ENCODE results near the gene PKD1.

The PKD1 gene

DNA sequence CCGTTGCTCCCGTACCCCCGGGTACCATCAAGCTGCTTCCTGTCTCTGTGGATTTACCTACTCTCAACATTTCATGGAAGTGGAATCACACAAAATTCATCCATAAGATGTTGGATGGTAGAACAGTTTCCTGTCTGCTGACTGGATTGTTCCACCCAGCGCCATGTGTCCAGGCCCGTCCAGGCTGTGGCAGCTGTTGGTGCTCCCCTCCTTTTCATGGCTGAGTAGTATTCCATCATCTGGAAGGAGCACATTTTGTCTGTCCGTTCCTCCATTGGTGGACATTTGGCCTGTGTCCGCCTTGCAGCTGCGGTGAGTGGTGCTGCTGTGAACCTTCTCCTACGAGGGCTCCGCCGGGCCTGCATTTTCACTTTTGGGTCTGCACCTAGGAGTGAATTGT is 69.6 kb downstream of the PKD1 start:
- DNase-seq, result no peak
- in situ Hi-C loops (cut with MboI; ENCODE audit: low pct_unique_long_range_greater_than_20kb, low sequenced_read_pairs), result no loop called here

- DNase-seq, result no peak
- in situ Hi-C loops (cut with MboI; ENCODE audit: low pct_unique_long_range_greater_than_20kb, low sequenced_read_pairs), result no loop called here
These were observed 71.2 kb downstream of the PKD1 start for GRCh38 chr16:2064368-2064945.

- no peak for DNase-seq
- in situ Hi-C loops (cut with MboI; ENCODE audit: low pct_unique_long_range_greater_than_20kb, low sequenced_read_pairs), result no loop called here
These were observed 71.8 kb downstream of the PKD1 start for GRCh38 chr16:2063861-2064260.

DNA sequence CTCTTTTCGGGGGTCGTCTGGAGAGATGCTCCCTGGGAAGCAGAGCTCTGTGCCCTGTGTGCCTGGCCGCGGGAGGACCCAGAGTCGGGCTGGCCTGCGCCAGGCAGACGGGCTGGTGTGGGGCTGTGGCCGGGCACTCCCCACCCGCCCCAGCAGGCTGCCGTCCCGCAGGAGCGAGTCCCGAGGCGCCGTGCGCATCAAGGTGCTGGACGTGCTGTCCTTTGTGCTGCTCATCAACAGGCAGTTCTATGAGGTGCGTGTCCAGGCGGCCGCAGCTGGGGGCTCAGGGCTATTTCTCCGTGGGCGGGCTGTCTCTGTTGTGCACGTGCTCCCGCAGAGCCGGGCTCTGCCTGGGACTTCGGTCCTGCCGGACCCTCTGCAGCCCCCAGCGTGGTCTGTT is 72.9 kb downstream of the PKD1 start:
- in situ Hi-C loops (cut with MboI; ENCODE audit: low pct_unique_long_range_greater_than_20kb, low sequenced_read_pairs), result no loop called here
- no peak for DNase-seq

GRCh38 chr16:2061526-2061925 is 74.2 kb downstream of the PKD1 start:
- in situ Hi-C loops (cut with MboI; ENCODE audit: low pct_unique_long_range_greater_than_20kb, low sequenced_read_pairs), result no loop called here
- no peak for DNase-seq

- in situ Hi-C loops (cut with MboI; ENCODE audit: low pct_unique_long_range_greater_than_20kb, low sequenced_read_pairs), result no loop called here
- no peak for DNase-seq
These were observed 74.7 kb downstream of the PKD1 start for GRCh38 chr16:2061023-2061422.

- DNase-seq, result no peak
- in situ Hi-C loops (cut with MboI; ENCODE audit: low pct_unique_long_range_greater_than_20kb, low sequenced_read_pairs), result no loop called here
These were observed 75.4 kb downstream of the PKD1 start for GRCh38 chr16:2060346-2060745.

DNA sequence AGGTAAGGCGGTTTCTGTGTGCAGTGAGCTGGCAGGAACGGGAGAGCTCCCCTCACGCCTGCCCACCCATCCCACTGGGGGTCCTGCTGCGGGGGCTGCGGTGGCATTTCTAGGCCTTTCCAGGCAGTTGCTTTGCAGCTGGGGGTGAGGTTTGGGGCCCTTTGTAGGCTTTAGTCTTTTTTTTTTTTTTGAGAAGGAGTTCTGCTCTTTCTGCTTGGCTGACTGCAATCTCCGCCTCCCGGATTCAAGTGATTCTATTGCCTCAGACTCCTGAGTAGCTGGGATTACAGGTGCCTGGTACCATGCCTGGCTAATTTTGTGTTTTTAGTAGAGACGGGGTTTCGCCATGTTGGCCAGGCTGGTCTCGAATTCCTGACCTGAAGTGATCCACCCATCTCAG is 76.8 kb downstream of the PKD1 start:
- DNase-seq, result no peak
- in situ Hi-C loops (cut with MboI; ENCODE audit: low pct_unique_long_range_greater_than_20kb, low sequenced_read_pairs), result no loop called here

DNA sequence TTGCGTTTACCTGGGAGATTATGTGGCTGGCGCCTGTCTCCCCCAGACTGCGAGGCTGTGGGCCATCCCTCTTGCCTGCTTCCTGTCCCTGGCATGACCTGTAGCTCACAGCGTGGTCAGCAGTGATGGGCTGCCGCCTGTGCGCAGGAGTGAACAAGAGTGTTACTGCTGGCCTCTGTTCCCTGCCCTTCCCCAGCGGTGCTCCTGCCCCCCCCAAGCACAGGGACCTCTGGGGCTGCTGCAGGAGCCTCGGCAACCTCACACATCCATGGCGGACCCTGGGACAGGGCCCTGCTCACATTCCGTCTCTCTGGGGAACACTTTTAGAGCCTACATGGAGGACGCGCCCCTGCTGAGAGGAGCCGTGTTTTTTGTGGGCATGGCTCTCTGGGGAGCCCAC is 77.3 kb downstream of the PKD1 start:
- in situ Hi-C loops (cut with MboI; ENCODE audit: low pct_unique_long_range_greater_than_20kb, low sequenced_read_pairs), result no loop called here
- DNase-seq, result no peak

DNA sequence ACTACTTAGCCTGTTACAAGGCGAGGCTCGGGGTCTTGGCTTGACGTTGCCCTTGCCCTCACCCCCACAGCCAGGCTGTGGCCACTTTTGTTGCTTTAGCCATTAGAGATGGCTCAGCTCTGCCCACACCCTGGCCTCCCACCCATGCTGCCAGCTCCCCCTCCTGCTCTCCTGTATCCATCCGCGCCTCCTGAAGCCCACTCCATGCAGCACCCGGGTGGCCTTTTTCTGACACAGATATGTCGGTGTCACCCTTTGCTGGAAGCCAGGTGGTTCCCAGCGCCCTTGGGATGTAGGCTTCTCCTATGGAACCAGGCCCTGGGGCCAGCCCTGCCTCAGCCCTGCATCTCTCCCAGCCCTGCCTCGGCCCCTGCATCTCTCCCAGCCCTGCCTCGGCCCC is 78.3 kb downstream of the PKD1 start:
- in situ Hi-C loops (cut with MboI; ENCODE audit: low pct_unique_long_range_greater_than_20kb, low sequenced_read_pairs), result no loop called here
- DNase-seq, result no peak

GRCh38 chr16:2056681-2057407 is 78.9 kb downstream of the PKD1 start:
- in situ Hi-C loops (cut with MboI; ENCODE audit: low pct_unique_long_range_greater_than_20kb, low sequenced_read_pairs), result no loop called here
- no peak for DNase-seq

GRCh38 chr16:2056077-2056476 is 79.6 kb downstream of the PKD1 start:
- in situ Hi-C loops (cut with MboI; ENCODE audit: low pct_unique_long_range_greater_than_20kb, low sequenced_read_pairs), result no loop called here
- no peak for DNase-seq

- in situ Hi-C loops (cut with MboI; ENCODE audit: low pct_unique_long_range_greater_than_20kb, low sequenced_read_pairs), result no loop called here
These were observed 81.0 kb downstream of the PKD1 start for GRCh38 chr16:2054543-2055245.

GRCh38 chr16:2053897-2054296 is 81.8 kb downstream of the PKD1 start:
- DNase-seq, result no peak
- in situ Hi-C loops (cut with MboI; ENCODE audit: low pct_unique_long_range_greater_than_20kb, low sequenced_read_pairs), result no loop called here

More at GRCh38 chr16:2054543-2055245, 81.0 kb downstream of the PKD1 start:
- DNase-seq, result no peak

- no peak for DNase-seq
- in situ Hi-C loops (cut with MboI; ENCODE audit: low pct_unique_long_range_greater_than_20kb, low sequenced_read_pairs), result no loop called here
These were observed 82.5 kb downstream of the PKD1 start for GRCh38 chr16:2053211-2053610.

DNA sequence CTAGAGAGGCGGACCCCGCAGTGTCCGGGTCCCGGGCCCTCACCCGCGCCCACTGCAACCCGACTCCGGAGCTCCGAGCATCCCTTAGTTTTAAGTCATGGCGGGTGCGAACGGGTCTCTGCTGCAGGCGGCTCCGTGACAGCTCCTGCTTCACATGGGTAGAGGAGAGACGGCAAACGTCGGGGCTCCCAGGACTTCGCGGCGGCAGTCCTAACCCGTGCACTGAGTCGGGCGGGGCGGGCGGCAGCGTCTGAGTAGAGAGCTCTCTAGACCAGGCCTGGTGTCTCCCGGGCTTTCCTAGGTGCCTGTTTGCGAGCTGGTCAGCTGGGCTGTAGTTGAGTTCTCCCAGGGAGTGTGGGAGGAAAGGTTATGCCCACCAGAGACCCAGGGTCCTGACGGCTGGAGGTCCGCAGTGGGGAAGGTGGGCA is 87.6 kb downstream of the PKD1 start:
- in situ Hi-C loops (cut with MboI; ENCODE audit: low pct_unique_long_range_greater_than_20kb, low sequenced_read_pairs), result no loop called here
- DNase-seq, result no peak

- in situ Hi-C loops (cut with MboI; ENCODE audit: low pct_unique_long_range_greater_than_20kb, low sequenced_read_pairs), result no loop called here
- DNase-seq, result peak; percentile 99
These were observed 88.2 kb downstream of the PKD1 start, which contains the start of the genes NTHL1 and TSC2 for GRCh38 chr16:2047330-2048115. NTHL1 (minus strand) TSS chr16:2047834; CDS start chr16:2047823, 11 bp downstream. TSC2 (plus strand) TSS chr16:2047985; CDS start chr16:2048616, 631 bp downstream.

- in situ Hi-C loops (cut with MboI; ENCODE audit: low pct_unique_long_range_greater_than_20kb, low sequenced_read_pairs), result no loop called here
- DNase-seq, result no peak
These were observed 88.8 kb downstream of the PKD1 start for GRCh38 chr16:2046893-2047329.

Measured in KBM-7 (cell line).